Measurements from ENCODE around the gene RAB40C.

DNA sequence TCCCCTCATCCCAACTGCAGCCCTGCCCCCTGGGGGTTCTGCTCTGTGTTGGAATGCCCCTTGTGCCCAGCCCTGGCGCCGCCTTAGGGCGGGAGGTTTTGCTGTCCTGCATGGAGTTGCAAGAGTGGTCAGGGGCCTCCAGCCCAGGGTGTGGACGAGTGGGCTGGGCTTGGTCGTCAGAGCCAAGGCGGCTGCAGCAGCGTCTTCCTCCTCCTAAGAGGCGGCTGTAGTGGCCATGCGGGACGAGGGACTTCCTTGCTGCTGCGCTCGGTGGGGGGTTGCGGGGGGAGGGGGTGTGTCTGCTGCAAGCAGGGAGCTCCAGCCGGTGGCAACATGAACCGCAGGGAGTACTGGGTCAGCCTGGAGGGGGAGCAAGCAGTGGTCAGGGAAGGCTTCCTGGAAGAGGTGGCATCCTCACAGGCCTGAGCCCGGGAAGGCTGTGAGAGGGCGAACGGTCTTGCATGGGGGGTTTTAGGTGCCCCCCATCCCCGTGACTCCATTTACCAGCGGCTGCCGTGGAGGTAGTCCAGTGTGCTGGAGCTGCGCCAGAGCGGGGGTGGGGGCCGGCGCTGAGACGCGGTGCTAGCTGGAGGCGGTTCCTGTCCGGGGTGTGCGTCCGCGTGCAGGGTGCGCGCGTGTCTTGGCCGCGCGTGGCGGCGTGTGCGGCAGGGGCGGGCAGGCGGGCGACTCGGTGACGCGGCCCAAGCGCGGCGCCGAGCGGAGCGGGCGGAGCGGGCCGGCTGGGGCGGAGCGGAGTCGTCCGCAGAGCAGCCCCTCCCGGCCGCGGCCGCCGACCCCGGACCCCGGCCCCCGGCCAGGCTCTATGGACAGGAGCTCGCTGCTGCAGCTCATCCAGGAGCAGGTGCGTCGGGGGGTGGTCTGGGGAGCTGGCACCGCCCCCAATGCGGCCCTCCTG is 85.4 kb downstream of the RAB40C start, which contains the start of gene RHBDL1:
- TF ChIP-seq NFYB (CRISPR knock-in tag; conservative IDR thresholded peaks at IDR 0.05; ENCODE audit: low read depth) (no peak; the same call in 1 of the 2 replicates), CREM (CRISPR knock-in tag; IDR thresholded peaks at IDR 0.05) (no peak), ZNF416 (CRISPR knock-in tag; IDR thresholded peaks at IDR 0.05) (peak; percentile 91), ETV6 (CRISPR knock-in tag; IDR thresholded peaks at IDR 0.05) (no peak)
- TF ChIP-seq, protein P1, sequence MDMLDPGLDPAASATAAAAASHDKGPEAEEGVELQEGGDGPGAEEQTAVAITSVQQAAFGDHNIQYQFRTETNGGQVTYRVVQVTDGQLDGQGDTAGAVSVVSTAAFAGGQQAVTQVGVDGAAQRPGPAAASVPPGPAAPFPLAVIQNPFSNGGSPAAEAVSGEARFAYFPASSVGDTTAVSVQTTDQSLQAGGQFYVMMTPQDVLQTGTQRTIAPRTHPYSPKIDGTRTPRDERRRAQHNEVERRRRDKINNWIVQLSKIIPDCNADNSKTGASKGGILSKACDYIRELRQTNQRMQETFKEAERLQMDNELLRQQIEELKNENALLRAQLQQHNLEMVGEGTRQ (CRISPR knock-in tag; IDR thresholded peaks at IDR 0.05): no peak
- TF ChIP-seq, protein P2, sequence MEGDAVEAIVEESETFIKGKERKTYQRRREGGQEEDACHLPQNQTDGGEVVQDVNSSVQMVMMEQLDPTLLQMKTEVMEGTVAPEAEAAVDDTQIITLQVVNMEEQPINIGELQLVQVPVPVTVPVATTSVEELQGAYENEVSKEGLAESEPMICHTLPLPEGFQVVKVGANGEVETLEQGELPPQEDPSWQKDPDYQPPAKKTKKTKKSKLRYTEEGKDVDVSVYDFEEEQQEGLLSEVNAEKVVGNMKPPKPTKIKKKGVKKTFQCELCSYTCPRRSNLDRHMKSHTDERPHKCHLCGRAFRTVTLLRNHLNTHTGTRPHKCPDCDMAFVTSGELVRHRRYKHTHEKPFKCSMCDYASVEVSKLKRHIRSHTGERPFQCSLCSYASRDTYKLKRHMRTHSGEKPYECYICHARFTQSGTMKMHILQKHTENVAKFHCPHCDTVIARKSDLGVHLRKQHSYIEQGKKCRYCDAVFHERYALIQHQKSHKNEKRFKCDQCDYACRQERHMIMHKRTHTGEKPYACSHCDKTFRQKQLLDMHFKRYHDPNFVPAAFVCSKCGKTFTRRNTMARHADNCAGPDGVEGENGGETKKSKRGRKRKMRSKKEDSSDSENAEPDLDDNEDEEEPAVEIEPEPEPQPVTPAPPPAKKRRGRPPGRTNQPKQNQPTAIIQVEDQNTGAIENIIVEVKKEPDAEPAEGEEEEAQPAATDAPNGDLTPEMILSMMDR (IDR thresholded peaks at IDR 0.05): no peak
- TF ChIP-seq, protein P3, sequence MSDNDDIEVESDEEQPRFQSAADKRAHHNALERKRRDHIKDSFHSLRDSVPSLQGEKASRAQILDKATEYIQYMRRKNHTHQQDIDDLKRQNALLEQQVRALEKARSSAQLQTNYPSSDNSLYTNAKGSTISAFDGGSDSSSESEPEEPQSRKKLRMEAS (CRISPR knock-in tag; IDR thresholded peaks at IDR 0.05): no peak
- TF ChIP-seq, protein P4, sequence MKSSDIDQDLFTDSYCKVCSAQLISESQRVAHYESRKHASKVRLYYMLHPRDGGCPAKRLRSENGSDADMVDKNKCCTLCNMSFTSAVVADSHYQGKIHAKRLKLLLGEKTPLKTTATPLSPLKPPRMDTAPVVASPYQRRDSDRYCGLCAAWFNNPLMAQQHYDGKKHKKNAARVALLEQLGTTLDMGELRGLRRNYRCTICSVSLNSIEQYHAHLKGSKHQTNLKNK (CRISPR knock-in tag; IDR thresholded peaks at IDR 0.05): no peak

Data from WTC11 (cell line).